HCT116 (cell line): Measurements from ENCODE around the gene SLC5A12.

Experiments
- CTCF ChIP-seq, 3 experiments: fragments of 200-600 bp in 1 of 3; sonication (generic) in 1 of 3; IDR thresholded peaks in 2 of 3; conservative IDR thresholded peaks in 1 of 3; 2 replicates each; pipeline ENCODE4 v1.5.1; 2012 to 2017; ENCODE audit warnings: low read depth in 2 of 3, low read length in 2 of 3, antibody characterized with exemption in 1 of 3, borderline replicate concordance in 1 of 3, control low read depth in 1 of 3, mild to moderate bottlenecking in 1 of 3, mixed read lengths in 1 of 3, mixed run types in 1 of 3, moderate library complexity in 1 of 3; ENCODE audit not compliant: insufficient read depth in 1 of 3
- EGR1 ChIP-seq: IDR thresholded peaks from 2 replicates; pipeline ENCODE4 v1.6.1; 2012; ENCODE audit warnings: low read depth
- EZH2 ChIP-seq: fragments of 200-600 bp; sonication (generic); IDR thresholded peaks from 2 replicates; pipeline ENCODE4 v1.6.1; 2017; ENCODE audit warnings: antibody characterized with exemption, mixed run types
- FOSL1 ChIP-seq: IDR thresholded peaks from 2 replicates; pipeline ENCODE4 v1.6.1; 2012; ENCODE audit warnings: low read depth
- JUND ChIP-seq: IDR thresholded peaks from 2 replicates; pipeline ENCODE4 v1.6.1; 2012
- MAX ChIP-seq: IDR thresholded peaks from 2 replicates; pipeline ENCODE4 v1.6.1; 2012
- POLR2A ChIP-seq: IDR thresholded peaks from 2 replicates; pipeline ENCODE4 v1.7.0; 2011; ENCODE audit warnings: borderline replicate concordance; ENCODE audit not compliant: insufficient read depth, insufficient read length; ENCODE audit errors: extremely low read depth
- POLR2AphosphoS5 ChIP-seq: IDR thresholded peaks from 2 replicates; pipeline ENCODE4 v1.6.1; 2011; ENCODE audit warnings: mild to moderate bottlenecking, low read depth, low read length, moderate library complexity
- RAD21 ChIP-seq: IDR thresholded peaks from 2 replicates; pipeline ENCODE4 v1.6.1; 2012; ENCODE audit warnings: low read depth, mild to moderate bottlenecking
- REST ChIP-seq: IDR thresholded peaks from 2 replicates; pipeline ENCODE4 v1.6.1; 2012; ENCODE audit warnings: low read depth
- SP1 ChIP-seq: IDR thresholded peaks from 2 replicates; pipeline ENCODE4 v1.6.1; 2012; ENCODE audit warnings: low read depth
- TCF7L2 ChIP-seq: IDR thresholded peaks from 2 replicates; pipeline ENCODE4 v1.7.0; 2011; ENCODE audit warnings: borderline replicate concordance, inconsistent platforms; ENCODE audit not compliant: insufficient read depth, insufficient read length; ENCODE audit errors: extremely low read depth
- ZBTB33 ChIP-seq: IDR thresholded peaks from 2 replicates; pipeline ENCODE4 v1.6.1; 2011; ENCODE audit warnings: mild to moderate bottlenecking, low read length, moderate library complexity; ENCODE audit not compliant: insufficient replicate concordance; ENCODE audit errors: extremely low read depth

- TF ChIP-seq RAD21 (no peak), CTCF (IDR thresholded peaks at IDR 0.05 in 2 of 3, conservative IDR thresholded peaks at IDR 0.05 in 1 of 3; ENCODE audit: borderline replicate concordance in 1 of 3, insufficient read depth in 1 of 3, low read depth in 2 of 3, low read length in 2 of 3) (no peak), POLR2A (no peak), JUND (no peak), REST (no peak), FOSL1 (no peak), EZH2 (no peak), POLR2AphosphoS5 (no peak), ZBTB33 (no peak), TCF7L2 (no peak), MAX (no peak), SP1 (no peak), EGR1 (no peak)
These were observed 103.4 kb downstream of the SLC5A12 start for GRCh38 chr11:26618441-26618840.
